NT2/D1 (cell line): ENCODE results near the gene RAPGEF4.

ENCODE experiments used
- DNase-seq: peaks from one replicate; pipeline ENCODE4 v3.0.0-alpha.2; 2011; ENCODE audit warnings: low read depth, low spot score
- H3K27me3 ChIP-seq: 2 replicates; pipeline ENCODE4 v1.6.0; 2011; ENCODE audit warnings: mild to moderate bottlenecking; ENCODE audit not compliant: insufficient read length, insufficient read depth
- H3K36me3 ChIP-seq: 2 replicates; pipeline ENCODE4 v1.6.1; 2011; ENCODE audit warnings: mild to moderate bottlenecking, low read length, mixed read lengths; ENCODE audit not compliant: insufficient read depth, insufficient read length
- H3K4me1 ChIP-seq: 2 replicates; pipeline ENCODE4 v1.5.1; 2011; ENCODE audit not compliant: insufficient read depth, insufficient read length
- H3K4me3 ChIP-seq: 2 replicates; pipeline ENCODE4 v1.5.1; 2011; ENCODE audit warnings: low read depth; ENCODE audit not compliant: insufficient read length
- H3K9ac ChIP-seq: 2 replicates; pipeline ENCODE4 v1.6.0; 2011; ENCODE audit warnings: low read depth; ENCODE audit not compliant: insufficient read length
- H3K9me3 ChIP-seq: 2 replicates; pipeline ENCODE4 v1.5.1; 2011; ENCODE audit warnings: mild to moderate bottlenecking, low read length; ENCODE audit not compliant: insufficient read depth
- SUZ12 ChIP-seq: IDR thresholded peaks from 2 replicates; pipeline ENCODE4 v1.6.1; 2011; ENCODE audit not compliant: insufficient read length, insufficient read depth; ENCODE audit errors: extremely low read depth
- YY1 ChIP-seq: IDR thresholded peaks from 2 replicates; pipeline ENCODE4 v1.6.1; 2011; ENCODE audit not compliant: insufficient read length, insufficient read depth
- ZNF274 ChIP-seq: IDR thresholded peaks from 2 replicates; pipeline ENCODE4 v1.6.1; 2011; ENCODE audit warnings: mild to moderate bottlenecking, low read depth, low read length

RAPGEF4 gene

GRCh38 chr2:173008786-173009185, 273.1 kb downstream of the RAPGEF4 start:
- TF ChIP-seq ZNF274 (no peak), YY1 (no peak), SUZ12 (no peak)
- Histone ChIP-seq H3K9ac (no peak overlapping the region), H3K27me3 (no peaks in the 10 kb centered on the region), H3K4me1 (no peaks in the 10 kb centered on the region), H3K36me3 (no peaks in the 10 kb centered on the region), H3K4me3 (no peak overlapping the region), H3K9me3 (no peaks in the 10 kb centered on the region)
- DNase-seq = no peak

- Histone ChIP-seq H3K27me3 (no peaks in the 10 kb centered on the region), H3K4me3 (no peak overlapping the region), H3K9ac (no peak overlapping the region), H3K9me3 (no peaks in the 10 kb centered on the region), H3K36me3 (no peaks in the 10 kb centered on the region), H3K4me1 (no peaks in the 10 kb centered on the region)
- TF ChIP-seq SUZ12 (no peak), ZNF274 (no peak), YY1 (no peak)
- DNase-seq = no peak
Observed at GRCh38 chr2:173010233-173010632, 274.6 kb downstream of the RAPGEF4 start.

- TF ChIP-seq SUZ12 (no peak), YY1 (no peak), ZNF274 (no peak)
- H3K9me3 ChIP-seq = no peaks in the 10 kb centered on the region
Observed at GRCh38 chr2:173016451-173016850, 280.8 kb downstream of the RAPGEF4 start.

GRCh38 chr2:173017646-173018420, 282.2 kb downstream of the RAPGEF4 start:
- Histone ChIP-seq H3K4me1 (no peaks in the 10 kb centered on the region), H3K27me3 (no peaks in the 10 kb centered on the region), H3K9me3 (no peaks in the 10 kb centered on the region), H3K9ac (no peak overlapping the region), H3K36me3 (no peaks in the 10 kb centered on the region), H3K4me3 (no peak overlapping the region)
- no peak for DNase-seq
- TF ChIP-seq SUZ12 = no peak
- no peak for TF ChIP-seq ZNF274
- no peak for TF ChIP-seq YY1

More at GRCh38 chr2:173016451-173016850, 280.8 kb downstream of the RAPGEF4 start:
- no peak overlapping the region for H3K4me3 ChIP-seq
- DNase-seq = no peak
- H3K36me3 ChIP-seq = no peaks in the 10 kb centered on the region
- H3K9ac ChIP-seq = no peak overlapping the region
- H3K4me1 ChIP-seq = no peaks in the 10 kb centered on the region
- no peaks in the 10 kb centered on the region for H3K27me3 ChIP-seq

- no peaks in the 10 kb centered on the region; the same call in 1 of the 2 replicates for H3K9me3 ChIP-seq
Observed at GRCh38 chr2:173019755-173020154, 284.1 kb downstream of the RAPGEF4 start.

GRCh38 chr2:173021939-173022371, 286.3 kb downstream of the RAPGEF4 start:
- no peak overlapping the region for H3K4me3 ChIP-seq
- TF ChIP-seq SUZ12 (no peak), YY1 (no peak), ZNF274 (no peak)
- no peaks in the 10 kb centered on the region for H3K36me3 ChIP-seq
- no peaks in the 10 kb centered on the region for H3K4me1 ChIP-seq
- no peaks in the 10 kb centered on the region; the same call in 1 of the 2 replicates for H3K9me3 ChIP-seq
- no peak overlapping the region for H3K9ac ChIP-seq
- DNase-seq = no peak
- H3K27me3 ChIP-seq = no peaks in the 10 kb centered on the region

More at GRCh38 chr2:173019755-173020154, 284.1 kb downstream of the RAPGEF4 start:
- no peak overlapping the region for H3K9ac ChIP-seq
- no peak for DNase-seq
- TF ChIP-seq SUZ12 (no peak), ZNF274 (no peak), YY1 (no peak)
- H3K4me1 ChIP-seq = no peaks in the 10 kb centered on the region
- H3K27me3 ChIP-seq = no peaks in the 10 kb centered on the region
- H3K36me3 ChIP-seq = no peaks in the 10 kb centered on the region
- no peak overlapping the region for H3K4me3 ChIP-seq

- Histone ChIP-seq H3K36me3 (no peaks in the 10 kb centered on the region), H3K4me3 (no peak overlapping the region), H3K9ac (no peak overlapping the region), H3K9me3 (no peaks in the 10 kb centered on the region; the same call in 1 of the 2 replicates), H3K27me3 (no peaks in the 10 kb centered on the region), H3K4me1 (no peaks in the 10 kb centered on the region)
- TF ChIP-seq YY1 = no peak
- DNase-seq = no peak
Observed at GRCh38 chr2:173023718-173024117, 288.1 kb downstream of the RAPGEF4 start.

GRCh38 chr2:173026479-173026878, 290.8 kb downstream of the RAPGEF4 start:
- Histone ChIP-seq H3K27me3 (no peaks in the 10 kb centered on the region), H3K9me3 (no peaks in the 10 kb centered on the region; the same call in 1 of the 2 replicates), H3K36me3 (no peaks in the 10 kb centered on the region), H3K4me3 (no peak overlapping the region), H3K9ac (no peak overlapping the region), H3K4me1 (no peaks in the 10 kb centered on the region)
- TF ChIP-seq YY1 (no peak), ZNF274 (no peak), SUZ12 (no peak)
- DNase-seq = no peak
